GM19023 (cell line): ENCODE measurements around the gene SHISA6.

Experiments
- ATAC-seq: cut with Tn5 transposase; IDR thresholded peaks from one replicate; pipeline ENCODE4 v1.9.1; 2021; ENCODE audit warnings: mild to moderate bottlenecking, moderate library complexity; ENCODE audit not compliant: unreplicated experiment

SHISA6 gene

DNA sequence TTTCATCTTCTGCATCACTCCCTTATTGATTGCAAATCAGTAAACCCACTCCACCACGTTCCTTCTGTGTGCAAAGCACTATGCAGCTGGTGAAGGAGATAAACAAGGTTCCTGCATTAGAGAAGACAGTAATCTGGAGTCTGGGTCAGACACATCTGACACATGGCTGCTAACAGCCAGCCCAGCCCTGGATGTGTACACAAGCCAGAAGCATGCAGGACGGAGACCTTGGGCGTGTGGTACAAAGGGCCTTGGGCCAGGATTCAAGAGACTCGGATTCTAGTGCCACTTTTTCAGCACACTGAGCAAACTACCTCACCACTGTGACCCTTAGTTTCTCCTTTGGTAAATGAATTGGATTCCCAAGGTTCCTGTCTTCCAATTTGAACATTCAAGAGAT, 270.7 kb downstream of the SHISA6 start:
- no peak for ATAC-seq

DNA sequence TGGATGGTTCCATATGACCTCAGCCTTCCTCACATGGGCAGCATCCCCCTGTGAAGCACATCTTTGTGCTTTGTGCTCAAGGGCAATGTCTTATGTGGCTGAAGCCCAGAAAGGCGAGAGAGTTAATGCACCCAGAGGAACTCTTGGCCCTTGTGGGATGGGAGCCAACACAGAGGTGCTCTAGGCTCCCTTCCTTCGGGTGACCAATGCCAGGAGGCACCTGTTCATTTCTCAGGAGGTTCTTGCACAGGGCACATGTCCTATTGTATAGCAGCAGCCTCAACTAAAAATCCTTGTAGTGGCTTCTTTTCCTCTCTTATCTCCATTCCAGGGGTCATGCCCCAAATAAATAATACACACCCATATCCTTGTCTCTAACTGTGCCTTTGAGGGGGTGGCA, 273.6 kb downstream of the SHISA6 start:
- no peak for ATAC-seq

- ATAC-seq: no peak
Observed at GRCh38 chr17:11514981-11515680, 274.1 kb downstream of the SHISA6 start.

DNA sequence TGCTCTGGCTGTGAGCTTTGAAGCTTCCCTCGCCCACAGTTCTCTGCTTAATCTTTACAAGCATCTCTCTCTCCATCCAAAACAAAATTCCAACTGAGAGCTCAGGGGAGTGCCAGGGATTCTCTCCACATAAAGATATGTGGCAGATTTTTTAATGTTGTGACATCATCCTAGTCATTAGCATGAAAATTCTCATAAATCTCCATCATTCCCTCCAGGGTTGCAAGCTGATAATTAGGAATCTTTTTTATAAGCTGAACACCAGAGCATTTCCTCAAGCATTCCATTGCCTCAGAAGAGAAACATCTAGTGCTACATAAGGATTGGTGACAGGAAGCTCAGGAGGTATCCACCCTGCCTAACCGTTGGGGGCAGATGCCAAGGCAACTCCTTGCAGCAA, 274.9 kb downstream of the SHISA6 start:
- no peak for ATAC-seq

- no peak for ATAC-seq
Observed at GRCh38 chr17:11535231-11535630, 294.2 kb downstream of the SHISA6 start.

DNA sequence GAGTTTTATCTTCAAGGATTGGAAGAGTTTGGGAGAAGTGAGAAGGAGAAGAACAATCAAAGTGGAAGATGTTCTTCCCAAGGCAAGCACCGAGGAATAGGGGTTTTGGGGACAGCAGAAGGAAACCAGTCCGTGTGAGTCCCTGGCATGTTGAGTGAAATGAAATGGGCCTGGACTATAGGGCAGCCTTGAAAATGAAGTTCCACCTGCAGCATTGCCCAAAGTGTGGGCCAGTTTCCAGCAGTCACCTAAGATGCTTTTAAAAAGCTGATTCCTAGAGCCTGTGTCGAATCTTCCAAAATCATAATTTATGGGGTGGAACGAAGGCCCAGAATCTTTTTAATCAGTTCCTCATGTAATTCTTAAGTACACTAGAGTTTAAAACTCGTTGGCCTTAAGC, 297.4 kb downstream of the SHISA6 start:
- ATAC-seq: no peak

- no peak for ATAC-seq
Observed at GRCh38 chr17:11539637-11540036, 298.6 kb downstream of the SHISA6 start.

GRCh38 chr17:11545002-11545401, 304.0 kb downstream of the SHISA6 start:
- no peak for ATAC-seq

DNA sequence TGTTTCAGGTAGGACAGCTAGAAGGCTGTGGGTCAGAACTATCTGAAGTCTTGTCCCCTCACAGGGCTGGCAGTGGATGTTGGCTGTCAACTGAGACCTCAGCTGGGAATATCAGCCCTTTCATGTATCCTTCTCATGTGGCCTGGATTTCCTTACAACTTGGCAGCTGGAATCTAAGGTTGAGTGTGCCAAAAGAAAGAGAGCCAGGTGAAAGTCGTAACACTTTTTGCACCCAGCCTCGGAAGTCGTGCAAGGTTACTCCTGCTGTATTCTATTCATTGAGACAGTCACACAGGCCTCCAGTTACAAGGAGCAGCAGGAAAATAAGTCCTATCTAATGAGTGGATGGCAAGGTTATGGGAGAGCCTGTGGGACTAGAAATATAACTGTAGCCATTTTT, 304.7 kb downstream of the SHISA6 start:
- ATAC-seq: no peak

DNA sequence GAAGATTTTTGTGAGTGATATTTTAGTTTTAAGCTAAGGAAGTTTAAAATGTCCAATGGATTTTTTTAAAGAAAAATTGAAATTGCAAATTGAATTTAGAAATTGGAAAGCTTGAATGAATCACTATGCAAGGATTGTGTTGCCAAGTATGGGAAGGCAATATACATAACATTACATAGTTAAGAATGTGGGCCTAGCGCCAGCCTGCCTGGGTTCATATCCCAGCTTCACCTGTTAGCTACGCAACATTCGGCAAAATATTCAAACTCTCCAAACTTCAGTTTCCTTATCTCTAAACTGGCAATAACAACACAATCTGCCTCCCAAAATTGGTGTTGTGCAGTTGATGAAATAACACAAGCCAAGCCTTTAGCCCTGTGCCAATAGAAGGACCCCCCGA, 306.8 kb downstream of the SHISA6 start:
- ATAC-seq: no peak

GRCh38 chr17:11548398-11548797, 307.4 kb downstream of the SHISA6 start:
- ATAC-seq: no peak

- no peak for ATAC-seq
Observed at GRCh38 chr17:11550431-11550830, 309.4 kb downstream of the SHISA6 start.

DNA sequence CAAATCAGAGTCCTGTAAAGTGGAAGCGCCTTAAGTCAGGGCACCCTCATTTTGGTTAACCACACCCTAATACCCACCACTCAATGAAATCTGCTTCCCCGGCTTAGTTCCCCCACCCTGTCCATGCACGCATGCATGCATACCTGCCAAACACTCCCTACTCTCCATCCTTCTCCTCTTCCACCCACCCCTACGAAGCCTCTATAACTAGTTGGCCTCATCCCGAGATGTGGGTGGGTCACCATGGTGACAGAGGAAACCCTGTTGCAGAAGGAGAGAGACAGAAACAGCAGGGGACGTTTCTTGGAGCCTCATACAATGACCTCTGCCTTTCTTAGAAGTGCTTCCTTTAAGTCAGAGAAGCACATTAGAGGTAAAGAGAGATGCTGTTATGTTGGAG, 310.4 kb downstream of the SHISA6 start:
- ATAC-seq: no peak

GRCh38 chr17:11553135-11553534, 312.1 kb downstream of the SHISA6 start:
- no peak for ATAC-seq

GRCh38 chr17:11554042-11554441, 313.0 kb downstream of the SHISA6 start:
- no peak for ATAC-seq

GRCh38 chr17:11554542-11554941, 313.5 kb downstream of the SHISA6 start:
- ATAC-seq: no peak

DNA sequence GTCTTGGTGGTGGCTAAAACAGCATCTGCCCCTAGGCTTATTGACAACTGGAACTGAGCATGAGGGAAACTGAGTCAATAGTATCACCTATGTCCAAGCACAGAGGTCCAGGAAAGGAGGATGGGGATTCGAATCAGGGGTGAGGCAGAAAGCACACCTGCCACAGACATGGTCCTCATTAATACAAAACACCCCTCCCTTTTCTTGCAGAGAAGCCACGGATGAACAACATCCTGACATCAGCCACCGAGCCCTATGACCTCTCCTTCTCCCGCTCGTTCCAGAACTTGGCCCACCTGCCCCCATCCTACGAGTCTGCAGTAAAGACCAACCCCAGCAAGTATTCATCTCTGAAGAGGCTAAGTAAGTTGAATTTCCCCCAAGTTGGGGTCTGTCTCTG, 314.5 kb downstream of the SHISA6 start:
- no peak for ATAC-seq

DNA sequence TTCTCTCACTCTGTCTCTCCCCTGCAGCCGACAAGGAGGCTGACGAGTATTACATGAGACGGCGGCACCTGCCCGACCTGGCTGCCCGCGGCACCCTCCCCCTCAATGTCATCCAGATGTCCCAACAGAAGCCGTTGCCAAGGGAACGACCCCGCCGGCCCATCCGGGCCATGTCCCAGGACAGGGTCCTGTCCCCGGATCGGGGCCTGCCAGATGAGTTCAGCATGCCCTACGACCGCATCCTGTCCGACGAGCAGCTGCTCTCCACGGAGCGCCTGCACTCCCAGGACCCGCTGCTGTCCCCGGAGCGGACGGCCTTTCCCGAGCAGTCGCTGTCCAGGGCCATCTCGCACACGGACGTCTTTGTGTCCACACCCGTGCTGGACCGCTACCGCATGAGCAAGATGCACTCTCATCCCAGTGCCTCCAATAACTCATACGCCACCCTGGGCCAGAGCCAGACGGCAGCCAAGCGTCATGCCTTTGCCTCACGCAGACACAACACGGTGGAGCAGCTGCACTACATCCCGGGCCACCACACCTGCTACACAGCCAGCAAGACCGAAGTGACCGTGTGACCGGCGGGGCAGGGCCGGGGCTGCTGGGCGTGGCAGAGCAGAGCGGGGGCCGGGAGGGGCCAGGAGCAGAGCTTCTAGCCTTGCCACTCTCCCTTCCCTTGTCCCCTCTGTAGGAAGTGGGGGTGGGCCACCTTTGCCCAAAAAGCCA, 316.9 kb downstream of the SHISA6 start:
- no peak for ATAC-seq

DNA sequence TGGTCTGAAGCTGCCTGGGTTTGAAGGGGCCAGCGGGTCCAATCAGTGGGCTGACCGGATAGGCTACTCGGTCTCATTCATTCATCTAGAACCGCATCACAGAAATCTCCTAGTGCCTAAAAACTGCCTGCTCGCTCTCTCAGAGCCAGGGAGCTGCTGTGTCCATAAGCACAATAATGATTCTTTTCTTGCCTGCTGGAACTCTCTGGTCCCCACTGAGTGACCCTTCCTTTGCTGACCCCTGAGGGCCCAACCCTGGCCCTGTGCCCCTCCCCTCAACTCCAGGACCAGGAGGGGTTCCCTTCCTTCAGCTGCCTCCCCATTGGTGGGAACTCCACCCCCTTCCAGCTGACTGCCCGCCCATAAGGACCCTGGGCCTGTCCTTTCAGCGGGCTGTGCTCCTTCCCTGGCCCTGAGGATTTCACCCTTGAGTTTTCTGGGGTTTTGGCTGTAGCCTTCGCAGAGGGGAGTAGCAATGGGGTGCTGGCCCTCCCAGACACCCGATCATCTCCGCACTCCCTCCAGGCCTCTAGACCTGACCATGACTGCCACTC, 317.7 kb downstream of the SHISA6 start:
- no peak for ATAC-seq

- ATAC-seq: no peak
Observed at GRCh38 chr17:11559601-11560000, 318.6 kb downstream of the SHISA6 start.

- no peak for ATAC-seq
Observed at GRCh38 chr17:11561281-11561680, 320.3 kb downstream of the SHISA6 start.

GRCh38 chr17:11561702-11562101, 320.7 kb downstream of the SHISA6 start:
- ATAC-seq: no peak
